22Rv1 (cell line): ENCODE measurements around the gene POLQ.

Experiments used
- CTCF ChIP-seq: fragments of 450-650 bp; IDR thresholded peaks from 2 replicates; pipeline ENCODE4 v1.5.1; 2017; ENCODE audit warnings: mild to moderate bottlenecking
- ZFX ChIP-seq: fragments of 450-650 bp; IDR thresholded peaks from 2 replicates; pipeline ENCODE4 v1.6.1; 2017; ENCODE audit warnings: antibody characterized with exemption, borderline replicate concordance

- no peak for TF ChIP-seq CTCF
- no peak for TF ChIP-seq ZFX
Observed at GRCh38 chr3:121493431-121493830, 52.4 kb downstream of the POLQ start.
